GM23248 (cell line): ENCODE data around the gene LMNB1. TPM values are rescaled to one million over a fixed set of nuclear protein-coding genes. Genes with fewer than 3 reads are reported as not detected.
"Not testable (repeated sequence)": the region's sequence is repeated elsewhere in the genome, so short reads cannot be mapped to it uniquely, and the experiment has no call there.

Experiments
- DNase-seq: peaks from one replicate; pipeline ENCODE4 v3.0.0-alpha.2; 2015
- H2AFZ ChIP-seq: fragments of 200-600 bp; sonication (generic); 2 replicates; pipeline ENCODE4 v1.6.1; 2016; ENCODE audit warnings: antibody characterized with exemption
- H3F3A ChIP-seq: fragments of 200-600 bp; sonication (generic); 2 replicates; pipeline ENCODE4 v1.6.1; 2016; ENCODE audit warnings: mild to moderate bottlenecking, antibody characterized with exemption, mixed run types; ENCODE audit not compliant: insufficient read depth
- H3K27ac ChIP-seq: fragments of 200-600 bp; sonication (generic); 2 replicates; pipeline ENCODE4 v1.5.1; 2016; ENCODE audit warnings: mild to moderate bottlenecking
- H3K27me3 ChIP-seq: fragments of 200-600 bp; sonication (generic); replicated peaks from 2 replicates; pipeline ENCODE4 v1.6.1; 2016; ENCODE audit warnings: mild to moderate bottlenecking; ENCODE audit not compliant: insufficient read depth
- H3K36me3 ChIP-seq: fragments of 200-600 bp; sonication (generic); 2 replicates; pipeline ENCODE4 v1.6.1; 2016; ENCODE audit warnings: low read depth, mild to moderate bottlenecking
- H3K4me1 ChIP-seq: fragments of 200-600 bp; sonication (generic); 2 replicates; pipeline ENCODE4 v1.6.1; 2016; ENCODE audit warnings: mild to moderate bottlenecking; ENCODE audit not compliant: insufficient read depth
- H3K4me2 ChIP-seq: fragments of 200-600 bp; sonication (generic); one replicate; pipeline ENCODE4 v1.6.1; 2016; ENCODE audit warnings: mild to moderate bottlenecking; ENCODE audit not compliant: unreplicated experiment
- H3K4me3 ChIP-seq: fragments of 200-600 bp; sonication (generic); 2 replicates; pipeline ENCODE4 v1.5.1; 2016; ENCODE audit warnings: mild to moderate bottlenecking
- H3K79me2 ChIP-seq: fragments of 200-600 bp; sonication (generic); 2 replicates; pipeline ENCODE4 v1.6.1; 2016; ENCODE audit warnings: mild to moderate bottlenecking; ENCODE audit not compliant: insufficient read depth
- H3K9ac ChIP-seq: fragments of 200-600 bp; sonication (generic); 2 replicates; pipeline ENCODE4 v1.6.1; 2016; ENCODE audit warnings: mild to moderate bottlenecking
- H3K9me2 ChIP-seq: fragments of 200-600 bp; sonication (generic); 2 replicates; pipeline ENCODE4 v1.6.1; 2016; ENCODE audit warnings: mixed run types, mild to moderate bottlenecking, moderate library complexity; ENCODE audit not compliant: insufficient read depth
- H3K9me3 ChIP-seq: fragments of 200-600 bp; sonication (generic); one replicate; pipeline ENCODE4 v1.6.1; 2017; ENCODE audit warnings: low read depth
- H4K20me1 ChIP-seq: fragments of 200-600 bp; sonication (generic); 2 replicates; pipeline ENCODE4 v1.6.0; 2016; ENCODE audit not compliant: insufficient read depth
- EZH2 ChIP-seq: fragments of 200-600 bp; sonication (generic); IDR thresholded peaks from 2 replicates; pipeline ENCODE4 v1.6.1; 2018; ENCODE audit warnings: antibody characterized with exemption, mild to moderate bottlenecking; ENCODE audit not compliant: insufficient read depth, poor library complexity, severe bottlenecking
- EZH2phosphoT487 ChIP-seq: fragments of 200-600 bp; sonication (generic); IDR thresholded peaks from 2 replicates; pipeline ENCODE4 v1.6.1; 2018; ENCODE audit warnings: antibody characterized with exemption, moderate library complexity, mild to moderate bottlenecking, low read depth; ENCODE audit not compliant: insufficient read depth
- WGBS, 2 experiments: methylation state at CpG; one replicate each; pipeline ENCODE4 v1.1.6; 2015 to 2017; ENCODE audit warnings: low lambda C conversion rate in 2 of 2, low coverage in 1 of 2; ENCODE audit errors: missing lambda C conversion rate in 2 of 2; 5-methylcytosine and 5-hydroxymethylcytosine counted together
- in situ Hi-C: fragments of 300-500 bp; cut with MboI; formaldehyde crosslinking; loops from 2 replicates; pipeline ENCODE4 v1.15.0; 2020
- polyA plus RNA-seq: library from polyadenylated mRNA; unstranded; fragments of >200 nt; fragmentation: Nextera tagmentation; extraction: Ambion mirVana; gene quantifications from 2 replicates; pipeline ENCODE4 v1.2.1, GENCODE V29; 2016
- total RNA-seq: library from RNA; depleted of rRNA; stranded (reverse); fragments of >200 nt; shearing (Covaris generic); gene quantifications from 2 replicates; pipeline ENCODE4 v1.2.3, GENCODE V29; 2014; rRNA removed

LMNB1 gene, protein sequence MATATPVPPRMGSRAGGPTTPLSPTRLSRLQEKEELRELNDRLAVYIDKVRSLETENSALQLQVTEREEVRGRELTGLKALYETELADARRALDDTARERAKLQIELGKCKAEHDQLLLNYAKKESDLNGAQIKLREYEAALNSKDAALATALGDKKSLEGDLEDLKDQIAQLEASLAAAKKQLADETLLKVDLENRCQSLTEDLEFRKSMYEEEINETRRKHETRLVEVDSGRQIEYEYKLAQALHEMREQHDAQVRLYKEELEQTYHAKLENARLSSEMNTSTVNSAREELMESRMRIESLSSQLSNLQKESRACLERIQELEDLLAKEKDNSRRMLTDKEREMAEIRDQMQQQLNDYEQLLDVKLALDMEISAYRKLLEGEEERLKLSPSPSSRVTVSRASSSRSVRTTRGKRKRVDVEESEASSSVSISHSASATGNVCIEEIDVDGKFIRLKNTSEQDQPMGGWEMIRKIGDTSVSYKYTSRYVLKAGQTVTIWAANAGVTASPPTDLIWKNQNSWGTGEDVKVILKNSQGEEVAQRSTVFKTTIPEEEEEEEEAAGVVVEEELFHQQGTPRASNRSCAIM
- total RNA-seq (27.3 and 44.1 TPM in 2 replicates), polyA plus RNA-seq (2.9 and 4.3 TPM in 2 replicates)

GRCh38 chr5:126776499-126777256 is at the start of gene LMNB1:
TSS of gene LMNB1 (plus strand) at chr5:126777136. CDS start at chr5:126777509, 373 bp downstream.
- Histone ChIP-seq H3K9me2 (no peaks in the 10 kb centered on the region), H3K9me3 (no peaks in the 10 kb centered on the region), H2AFZ (peak within 1 kb of the TSS; percentile 96), H3K36me3 (no peaks in the 10 kb centered on the region), H4K20me1 (no peaks in the 10 kb centered on the region), H3K4me2 (peak within 1 kb of the TSS; percentile 93), H3K4me3 (peak within 1 kb of the TSS; percentile 86), H3K4me1 (peaks cover 9% of the 10 kb centered on the region), H3K79me2 (peaks cover 34% of the 10 kb centered on the region), H3F3A (peaks cover 17% of the 10 kb centered on the region), H3K9ac (peak within 1 kb of the TSS; percentile 84), H3K27ac (peak within 1 kb of the TSS; percentile 75), H3K27me3 (no peaks in the 10 kb centered on the region)
- in situ Hi-C loops, result loop anchor here (25.0 kb wide), 1 partner anchor 439 kb away; no protein-coding TSS in a partner anchor
- WGBS, 2 experiments, result 1% methylated on average over 50 to 54 of the region's 74 CpGs
- DNase-seq, result peak; percentile 97
- TF ChIP-seq EZH2 (no peak), EZH2phosphoT487 (no peak)

DNA sequence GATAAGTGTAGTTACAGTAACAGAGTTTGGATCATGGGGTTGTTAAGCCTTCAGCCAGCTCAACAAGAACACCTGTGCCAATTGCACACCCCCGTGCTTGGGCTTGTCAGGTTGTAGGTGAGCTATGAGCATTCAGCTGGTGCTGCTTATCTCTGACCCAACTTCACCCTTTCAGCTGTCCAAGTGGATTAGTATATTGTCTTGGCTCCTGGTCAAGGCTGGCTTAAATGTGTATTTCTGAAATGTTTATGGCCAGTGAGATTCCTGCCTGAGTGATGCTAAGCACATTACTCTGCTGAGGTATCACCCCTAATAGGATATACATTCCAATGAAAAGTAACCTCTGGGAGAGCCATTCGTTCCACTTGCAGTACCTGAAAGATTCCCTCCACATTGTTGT is 44.2 kb upstream of the LMNB1 start:
- TF ChIP-seq EZH2phosphoT487, result no peak
- TF ChIP-seq EZH2, result no peak
- H3K9ac ChIP-seq, result no peak overlapping the region
- in situ Hi-C loops, result no loop called here
- DNase-seq, result no peak
- H3F3A ChIP-seq, result no peaks in the 10 kb centered on the region
- H3K79me2 ChIP-seq, result no peaks in the 10 kb centered on the region
- no peaks in the 10 kb centered on the region for H3K36me3 ChIP-seq
- no peaks in the 10 kb centered on the region for H3K9me2 ChIP-seq
- no peak overlapping the region for H3K4me2 ChIP-seq
- H3K4me1 ChIP-seq, result 0 out of 2 replicates have a peak, but pooled peaks cover 5% of the 10 kb centered on the region
- peaks cover 8% of the 10 kb centered on the region for H3K27me3 ChIP-seq
- no peaks in the 10 kb centered on the region for H3K9me3 ChIP-seq
- no peak overlapping the region for H2AFZ ChIP-seq
- no peak overlapping the region for H3K27ac ChIP-seq
- H3K4me3 ChIP-seq, result no peak overlapping the region
- H4K20me1 ChIP-seq, result no peaks in the 10 kb centered on the region
- WGBS, 2 experiments, result 0 to 9% methylated on average over 2 of the region's 2 CpGs

GRCh38 chr5:126734573-126734972 is 42.4 kb upstream of the LMNB1 start:
- H3K27ac ChIP-seq, H3K79me2 ChIP-seq, H3K9me3 ChIP-seq, in situ Hi-C loops, H3F3A ChIP-seq, H3K9ac ChIP-seq, DNase-seq, H3K4me2 ChIP-seq, H3K36me3 ChIP-seq, H4K20me1 ChIP-seq, H3K4me3 ChIP-seq, H3K27me3 ChIP-seq, H3K9me2 ChIP-seq, H2AFZ ChIP-seq, H3K4me1 ChIP-seq: not testable (repeated sequence)
- 88% methylated on average over 18 of the region's 18 CpGs for WGBS, 2 experiments

DNA sequence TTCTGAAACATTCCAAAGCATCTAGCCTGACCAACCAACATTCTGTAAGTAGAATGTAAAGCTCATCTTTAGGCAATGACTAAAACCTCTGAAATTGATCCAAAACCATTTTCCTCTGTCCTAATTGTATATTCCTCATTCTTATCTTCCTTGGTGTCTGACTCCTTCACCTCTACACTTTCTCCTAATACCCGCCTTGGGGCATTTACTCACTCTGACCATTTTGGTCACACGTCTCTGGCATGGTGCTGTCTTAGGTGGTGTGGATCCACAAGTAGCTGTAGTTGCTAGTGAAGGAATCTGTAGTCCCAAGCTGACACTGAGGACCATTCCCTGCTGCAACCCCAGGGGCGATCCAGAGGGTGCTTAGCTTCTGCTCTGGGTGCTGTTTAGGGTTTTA is 40.8 kb upstream of the LMNB1 start:
- H2AFZ ChIP-seq, result no peak overlapping the region
- H3K4me3 ChIP-seq, result no peak overlapping the region
- H3K4me1 ChIP-seq, result 0 out of 2 replicates have a peak, but pooled peaks cover 5% of the 10 kb centered on the region
- no peak for TF ChIP-seq EZH2phosphoT487
- no peak for TF ChIP-seq EZH2
- peaks cover 8% of the 10 kb centered on the region for H3K27me3 ChIP-seq
- no peaks in the 10 kb centered on the region for H3K9me2 ChIP-seq
- in situ Hi-C loops, result no loop called here
- no peak overlapping the region for H3K27ac ChIP-seq
- no peaks in the 10 kb centered on the region for H3K36me3 ChIP-seq
- H3K9ac ChIP-seq, result no peak overlapping the region
- WGBS, 2 experiments, result 52 to 66% methylated on average over 3 of the region's 3 CpGs
- H4K20me1 ChIP-seq, result no peaks in the 10 kb centered on the region
- H3K4me2 ChIP-seq, result no peak overlapping the region
- no peaks in the 10 kb centered on the region for H3K79me2 ChIP-seq
- no peaks in the 10 kb centered on the region for H3F3A ChIP-seq
- H3K9me3 ChIP-seq, result no peaks in the 10 kb centered on the region
- peak; percentile 36 for DNase-seq
